Daoy (cell line): ENCODE results near the gene POLR3K. TPM values are rescaled to one million over a fixed set of nuclear protein-coding genes. Genes with fewer than 3 reads are reported as not detected.
A peak's percentile ranks its signal among the peaks of the same experiment; 100 is the strongest.

Source experiments
- DNase-seq: peaks from one replicate; pipeline ENCODE4 v3.0.0-alpha.2; 2015; ENCODE audit warnings: low read depth
- total RNA-seq: library from RNA; depleted of rRNA; stranded (reverse); fragments of >200 nt; shearing (Covaris generic); gene quantifications from 2 replicates; pipeline ENCODE4 v1.2.3, GENCODE V29; 2014

Gene POLR3K
- total RNA-seq, 1 experiment from 2014 or later, result 10.8 TPM

DNA sequence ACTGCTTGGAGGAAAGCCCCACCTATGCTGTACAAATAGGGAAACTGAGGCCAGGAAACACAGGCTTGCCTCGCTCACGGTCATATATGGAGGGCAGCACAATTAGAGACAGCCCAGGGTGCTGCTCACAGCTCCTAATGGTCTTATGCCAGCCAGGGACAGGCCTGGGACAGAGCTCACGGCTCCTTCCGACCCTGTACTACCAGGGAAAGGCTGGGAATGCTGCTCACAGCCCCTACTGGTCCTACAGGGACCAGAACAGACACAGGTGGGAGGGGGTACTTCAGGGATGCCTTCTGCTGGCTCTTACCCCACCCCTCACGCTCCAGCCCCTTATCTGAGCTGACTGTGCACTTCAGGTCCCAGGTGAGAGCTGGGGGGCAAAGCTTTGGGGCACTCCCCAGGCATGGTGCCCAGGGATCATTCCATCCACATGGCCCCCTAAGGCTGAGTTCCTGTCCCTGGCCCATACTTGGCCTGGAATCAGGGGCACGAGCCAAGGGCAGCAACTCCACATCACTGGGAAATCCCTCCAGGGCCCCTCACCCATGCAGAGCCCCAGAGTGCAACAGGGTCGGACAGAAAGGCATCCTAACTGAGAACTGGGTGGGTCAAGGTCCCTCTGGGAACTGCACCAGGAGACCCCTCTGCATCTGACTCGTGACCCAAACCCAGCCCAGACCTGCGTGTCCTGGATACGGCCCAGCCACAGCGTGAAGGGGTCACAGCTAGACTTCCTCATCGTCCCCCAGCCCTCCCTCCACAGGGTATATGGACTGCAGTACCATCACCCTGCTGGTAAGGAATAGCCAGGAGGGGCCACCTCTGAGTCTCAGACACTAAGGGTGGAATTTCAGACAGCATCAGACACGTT is 13.1 kb upstream of the POLR3K start:
- DNase-seq, result no peak

DNA sequence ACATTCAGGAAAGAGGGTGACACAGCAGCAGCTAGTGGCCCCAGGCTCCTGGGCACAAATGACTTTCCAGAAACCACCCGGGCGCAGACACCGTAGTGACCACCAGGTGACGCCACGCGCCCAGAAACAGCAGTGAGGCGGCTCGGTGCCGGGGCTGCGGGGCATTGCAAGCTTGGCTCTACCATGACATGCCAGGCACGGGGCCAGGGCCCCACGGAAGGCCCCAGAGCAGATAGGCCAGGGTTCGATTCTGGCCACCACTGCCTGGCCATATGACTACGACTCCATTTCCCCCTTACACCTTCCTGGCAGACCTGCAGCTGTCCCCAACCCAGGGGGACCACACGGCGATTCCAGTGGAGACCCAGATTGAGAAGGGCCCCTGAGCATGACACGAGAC is 12.3 kb upstream of the POLR3K start:
- DNase-seq, result peak; percentile 77

GRCh38 chr16:64914-65255 is 11.5 kb upstream of the POLR3K start:
- no peak for DNase-seq

DNA sequence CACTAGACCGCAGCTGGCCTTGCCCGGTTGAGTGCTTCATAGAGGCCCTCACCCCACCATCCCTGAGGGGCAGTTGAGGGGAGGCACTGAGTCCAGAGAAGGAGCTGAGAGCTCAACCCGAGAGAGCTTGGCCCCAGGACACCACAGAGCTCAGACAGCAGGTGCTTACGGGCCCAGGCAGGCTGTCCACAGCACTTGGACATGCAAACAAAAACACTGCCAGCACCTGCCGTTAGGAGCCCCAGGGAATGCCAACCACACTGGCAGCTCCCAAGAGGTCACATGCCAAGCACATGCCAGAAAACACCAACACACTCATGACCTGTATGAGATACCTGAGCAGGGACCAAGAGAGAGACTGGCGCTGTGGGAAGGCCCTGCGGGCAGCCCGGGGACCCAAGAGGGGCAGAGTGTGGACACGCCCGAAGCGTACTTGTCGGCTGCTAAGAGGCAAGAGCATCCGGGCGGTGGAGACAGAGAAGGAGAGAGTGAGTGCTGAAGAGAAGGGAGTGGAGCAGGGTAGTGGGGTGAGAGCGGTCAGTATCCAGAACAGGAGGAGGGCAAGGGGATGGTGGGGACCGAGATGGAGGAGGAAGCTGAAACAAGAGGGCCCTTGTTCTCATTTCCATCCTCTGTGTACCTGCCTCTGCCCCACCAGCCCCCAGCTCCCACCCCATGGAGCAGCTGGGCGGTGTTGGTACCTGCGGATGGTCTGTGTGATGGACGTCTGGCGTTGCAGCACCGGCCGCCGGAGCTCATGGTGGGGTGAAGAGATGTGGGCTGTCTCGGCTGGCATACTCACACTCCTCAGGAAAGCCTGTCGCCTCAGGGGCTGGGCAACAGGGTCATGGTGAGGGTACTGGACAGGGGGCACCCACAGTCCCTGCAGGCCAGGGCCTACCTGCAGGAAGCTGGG is 10.8 kb upstream of the POLR3K start:
- DNase-seq, result no peak

- DNase-seq, result no peak
Observed at GRCh38 chr16:63466-63865, 10.1 kb upstream of the POLR3K start.

DNA sequence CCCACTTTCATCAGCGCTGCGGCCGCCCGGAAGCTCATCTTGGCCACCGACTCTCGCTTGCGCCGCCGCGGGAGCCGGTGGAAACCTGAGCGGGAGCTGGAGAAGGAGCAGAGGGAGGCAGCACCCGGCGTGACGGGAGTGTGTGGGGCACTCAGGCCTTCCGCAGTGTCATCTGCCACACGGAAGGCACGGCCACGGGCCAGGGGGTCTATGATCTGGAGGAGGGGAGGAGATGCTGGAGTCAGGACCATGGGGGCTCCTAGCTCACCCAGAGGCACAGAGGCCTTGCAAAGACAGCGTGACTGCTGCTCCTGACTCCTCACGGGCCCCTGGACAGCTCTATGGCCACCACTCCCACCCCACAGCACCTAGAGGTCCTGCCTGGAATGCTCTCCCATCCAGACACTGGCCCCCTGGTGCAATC is 9.6 kb upstream of the POLR3K start:
- no peak for DNase-seq

DNA sequence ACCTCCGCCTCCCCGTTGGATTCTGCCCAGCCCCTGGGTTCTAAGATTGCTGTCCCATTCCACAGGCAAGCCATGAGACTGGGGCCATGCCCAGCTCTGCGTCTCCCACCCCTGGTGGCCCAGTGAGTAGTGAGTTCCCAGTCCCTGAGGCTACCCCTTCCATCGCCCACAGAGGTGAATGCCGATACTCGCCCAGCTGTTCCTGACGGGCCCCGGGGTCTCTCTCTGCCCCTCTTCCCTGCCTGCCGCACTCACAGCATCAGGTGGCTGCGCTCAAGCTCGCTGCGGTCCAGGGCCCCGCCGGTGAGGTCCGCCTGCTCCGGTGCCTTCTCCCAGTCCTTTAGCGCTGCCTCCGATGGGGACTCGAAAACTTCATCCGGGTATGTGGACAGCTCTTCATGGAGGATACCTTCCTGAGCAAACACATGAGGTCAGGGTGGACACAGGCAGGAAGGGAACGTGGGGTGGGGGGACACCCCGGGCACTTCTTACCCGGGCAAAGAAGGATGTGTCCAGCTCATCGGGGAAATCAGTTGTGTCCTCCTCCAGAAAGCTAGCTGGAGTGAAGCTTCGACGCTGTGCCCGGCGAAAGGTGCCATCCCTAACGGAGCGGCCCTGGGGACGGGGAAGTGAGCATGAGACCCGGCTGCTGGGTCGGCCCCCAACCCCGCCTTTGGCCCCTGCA is 9.0 kb upstream of the POLR3K start:
- no peak for DNase-seq

- no peak for DNase-seq
Observed at GRCh38 chr16:61879-62281, 8.5 kb upstream of the POLR3K start.

GRCh38 chr16:60929-61878 is 7.8 kb upstream of the POLR3K start:
- no peak for DNase-seq

DNA sequence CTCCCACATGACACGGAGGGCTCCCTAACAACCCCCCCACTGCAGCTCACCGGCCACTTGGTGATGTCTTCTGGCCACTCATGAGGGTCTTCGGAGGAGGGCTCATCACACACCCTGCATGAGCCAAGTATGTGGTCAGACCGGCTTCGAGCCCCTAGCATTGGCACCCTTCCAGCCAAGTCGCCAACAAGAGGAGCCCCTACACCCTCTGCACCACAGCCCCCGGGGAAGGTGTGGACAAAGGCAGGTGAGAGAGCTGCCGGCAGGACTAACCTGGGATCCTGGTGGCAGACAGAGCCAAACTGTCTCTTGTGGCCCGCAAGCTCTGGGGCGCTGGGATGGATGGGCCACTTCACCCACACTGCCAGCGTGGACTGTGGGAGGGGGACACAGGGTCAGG is 6.8 kb upstream of the POLR3K start:
- no peak for DNase-seq

GRCh38 chr16:59440-60059 is 6.1 kb upstream of the POLR3K start:
- no peak for DNase-seq

DNA sequence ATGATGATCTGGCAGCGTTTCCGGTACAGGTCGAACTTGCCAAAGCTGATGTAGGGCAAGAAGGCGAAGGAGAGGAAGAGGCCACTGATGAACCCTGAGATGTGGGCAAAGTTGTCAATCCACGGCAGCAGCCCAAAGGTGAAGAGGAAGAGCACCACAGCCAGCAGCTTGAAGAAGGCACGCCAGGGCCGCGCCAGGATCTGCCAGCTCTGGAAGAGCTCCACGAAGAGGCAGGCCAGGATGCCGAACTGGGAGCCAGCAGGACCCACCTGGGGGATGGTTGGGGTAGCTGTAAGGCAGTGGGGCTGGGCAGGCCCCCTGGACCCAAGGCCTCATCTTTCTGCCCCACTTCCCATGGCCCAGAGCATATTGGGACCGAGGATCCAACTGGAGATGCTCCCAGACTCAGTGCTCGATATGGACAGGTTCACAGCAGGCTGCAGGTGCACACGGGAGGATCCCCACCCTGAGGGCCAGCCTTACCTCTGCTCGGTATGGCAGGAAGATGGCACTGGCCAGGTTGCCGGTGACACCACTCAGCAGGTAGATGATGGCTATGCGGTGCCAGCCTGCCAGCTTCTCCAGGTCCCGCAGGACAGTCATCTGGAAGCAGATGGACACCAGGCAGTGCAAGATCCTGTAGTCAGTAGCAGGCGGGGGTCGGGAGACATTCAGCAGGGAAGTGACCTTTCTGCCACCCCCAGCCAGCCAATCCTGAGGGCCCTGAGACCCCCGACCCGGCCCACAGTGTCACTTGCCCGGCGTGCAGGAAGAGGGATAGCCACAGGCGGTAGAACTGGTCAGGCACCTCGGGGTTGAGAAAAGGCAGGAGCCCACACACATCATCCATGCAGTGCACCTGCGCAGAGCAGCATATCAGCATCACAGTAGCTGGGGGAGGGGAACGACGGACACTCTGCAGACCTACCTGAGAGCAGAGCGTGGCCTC is 5.4 kb upstream of the POLR3K start:
- DNase-seq, result no peak

GRCh38 chr16:57711-58110 is 4.3 kb upstream of the POLR3K start:
- no peak for DNase-seq

DNA sequence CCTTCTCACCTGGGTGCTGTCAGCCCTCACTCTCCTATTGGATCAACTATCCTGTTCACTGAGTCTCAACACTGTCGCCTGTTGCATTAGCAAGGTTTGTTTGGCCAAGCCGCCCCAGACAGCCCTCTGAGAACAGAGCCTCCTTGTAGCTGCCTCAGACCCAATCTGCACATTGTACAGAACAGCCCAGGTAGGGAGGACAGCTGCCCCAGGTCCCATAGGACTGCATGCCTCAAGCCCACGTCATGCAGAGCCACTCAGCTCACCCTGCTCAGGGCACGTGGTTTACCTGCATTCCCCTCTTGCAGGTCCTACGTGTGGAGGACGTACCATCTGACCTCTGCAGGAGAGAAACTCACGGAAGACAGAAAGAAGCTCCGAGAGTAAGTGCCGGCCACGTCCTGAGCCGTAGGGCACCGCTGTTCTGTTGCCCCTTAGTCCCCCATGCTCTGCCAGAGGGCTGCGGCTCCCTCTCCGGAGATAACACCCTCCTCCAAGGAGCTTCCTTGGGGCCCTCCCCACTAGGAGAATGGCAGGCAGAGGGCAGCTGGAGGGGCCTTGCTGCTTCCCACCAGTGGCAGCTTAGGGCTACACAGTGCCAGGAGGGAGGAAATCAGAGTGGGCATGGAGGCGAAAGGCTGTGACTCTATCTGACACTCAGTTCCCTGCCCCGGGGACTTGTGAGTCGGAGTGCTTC is 3.0 kb upstream of the POLR3K start:
- no peak for DNase-seq

GRCh38 chr16:55571-56136 is 2.2 kb upstream of the POLR3K start:
- DNase-seq, result no peak

- DNase-seq, result no peak
Observed at GRCh38 chr16:54237-54581, 801 bp upstream of the POLR3K start.

- DNase-seq, result no peak
Observed at GRCh38 chr16:50769-51591, 2.4 kb downstream of the POLR3K start.

GRCh38 chr16:47234-47633 is 6.2 kb downstream of the POLR3K start:
- no peak for DNase-seq
